Measurements from ENCODE around the gene LCK.

Gene LCK

GRCh38 chr1:32205401-32206370 is 45.4 kb upstream of the LCK start, which contains the start of gene IQCC (continued):
- peak; percentile 89 for TF ChIP-seq ATF2 (tag by site-specific recombination; IDR thresholded peaks at IDR 0.05; ENCODE audit: low read depth)
- TF ChIP-seq SCRT1 (tag by site-specific recombination; IDR thresholded peaks at IDR 0.05; ENCODE audit: borderline replicate concordance) = no peak
- no peak for TF ChIP-seq ZNF623 (tag by site-specific recombination; IDR thresholded peaks at IDR 0.05)
- peak; percentile 95 for TF ChIP-seq CTCF (tag by site-specific recombination; IDR thresholded peaks at IDR 0.05)
- TF ChIP-seq ZFP69B (tag by site-specific recombination; IDR thresholded peaks at IDR 0.05) = peak; percentile 73
- TF ChIP-seq ZNF791 (tag by site-specific recombination; IDR thresholded peaks at IDR 0.05) = no peak
- TF ChIP-seq GLI4 (tag by site-specific recombination; IDR thresholded peaks at IDR 0.05) = no peak
- TF ChIP-seq, protein P1, sequence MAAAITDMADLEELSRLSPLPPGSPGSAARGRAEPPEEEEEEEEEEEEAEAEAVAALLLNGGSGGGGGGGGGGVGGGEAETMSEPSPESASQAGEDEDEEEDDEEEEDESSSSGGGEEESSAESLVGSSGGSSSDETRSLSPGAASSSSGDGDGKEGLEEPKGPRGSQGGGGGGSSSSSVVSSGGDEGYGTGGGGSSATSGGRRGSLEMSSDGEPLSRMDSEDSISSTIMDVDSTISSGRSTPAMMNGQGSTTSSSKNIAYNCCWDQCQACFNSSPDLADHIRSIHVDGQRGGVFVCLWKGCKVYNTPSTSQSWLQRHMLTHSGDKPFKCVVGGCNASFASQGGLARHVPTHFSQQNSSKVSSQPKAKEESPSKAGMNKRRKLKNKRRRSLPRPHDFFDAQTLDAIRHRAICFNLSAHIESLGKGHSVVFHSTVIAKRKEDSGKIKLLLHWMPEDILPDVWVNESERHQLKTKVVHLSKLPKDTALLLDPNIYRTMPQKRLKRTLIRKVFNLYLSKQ (tag by site-specific recombination; IDR thresholded peaks at IDR 0.05; ENCODE audit: borderline replicate concordance) = no peak
- no peak for TF ChIP-seq PRDM4 (tag by site-specific recombination; IDR thresholded peaks at IDR 0.05)
- no peak for TF ChIP-seq ZNF426 (tag by site-specific recombination; IDR thresholded peaks at IDR 0.05)
- TF ChIP-seq ZNF768 (tag by site-specific recombination; IDR thresholded peaks at IDR 0.05) = no peak
- TF ChIP-seq ZNF214 (tag by site-specific recombination; IDR thresholded peaks at IDR 0.05; ENCODE audit: borderline replicate concordance) = no peak
- no peak for TF ChIP-seq ZSCAN30 (tag by site-specific recombination; IDR thresholded peaks at IDR 0.05)
- no peak for TF ChIP-seq ZNF548 (tag by site-specific recombination; IDR thresholded peaks at IDR 0.05)
- no peak for TF ChIP-seq ZNF10 (tag by site-specific recombination; IDR thresholded peaks at IDR 0.05)
- TF ChIP-seq ZNF629 (tag by site-specific recombination; IDR thresholded peaks at IDR 0.05) = peak; percentile 88
- TF ChIP-seq, protein P2, sequence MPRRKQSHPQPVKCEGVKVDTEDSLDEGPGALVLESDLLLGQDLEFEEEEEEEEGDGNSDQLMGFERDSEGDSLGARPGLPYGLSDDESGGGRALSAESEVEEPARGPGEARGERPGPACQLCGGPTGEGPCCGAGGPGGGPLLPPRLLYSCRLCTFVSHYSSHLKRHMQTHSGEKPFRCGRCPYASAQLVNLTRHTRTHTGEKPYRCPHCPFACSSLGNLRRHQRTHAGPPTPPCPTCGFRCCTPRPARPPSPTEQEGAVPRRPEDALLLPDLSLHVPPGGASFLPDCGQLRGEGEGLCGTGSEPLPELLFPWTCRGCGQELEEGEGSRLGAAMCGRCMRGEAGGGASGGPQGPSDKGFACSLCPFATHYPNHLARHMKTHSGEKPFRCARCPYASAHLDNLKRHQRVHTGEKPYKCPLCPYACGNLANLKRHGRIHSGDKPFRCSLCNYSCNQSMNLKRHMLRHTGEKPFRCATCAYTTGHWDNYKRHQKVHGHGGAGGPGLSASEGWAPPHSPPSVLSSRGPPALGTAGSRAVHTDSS (tag by site-specific recombination; IDR thresholded peaks at IDR 0.05) = no peak
- TF ChIP-seq, protein P3, sequence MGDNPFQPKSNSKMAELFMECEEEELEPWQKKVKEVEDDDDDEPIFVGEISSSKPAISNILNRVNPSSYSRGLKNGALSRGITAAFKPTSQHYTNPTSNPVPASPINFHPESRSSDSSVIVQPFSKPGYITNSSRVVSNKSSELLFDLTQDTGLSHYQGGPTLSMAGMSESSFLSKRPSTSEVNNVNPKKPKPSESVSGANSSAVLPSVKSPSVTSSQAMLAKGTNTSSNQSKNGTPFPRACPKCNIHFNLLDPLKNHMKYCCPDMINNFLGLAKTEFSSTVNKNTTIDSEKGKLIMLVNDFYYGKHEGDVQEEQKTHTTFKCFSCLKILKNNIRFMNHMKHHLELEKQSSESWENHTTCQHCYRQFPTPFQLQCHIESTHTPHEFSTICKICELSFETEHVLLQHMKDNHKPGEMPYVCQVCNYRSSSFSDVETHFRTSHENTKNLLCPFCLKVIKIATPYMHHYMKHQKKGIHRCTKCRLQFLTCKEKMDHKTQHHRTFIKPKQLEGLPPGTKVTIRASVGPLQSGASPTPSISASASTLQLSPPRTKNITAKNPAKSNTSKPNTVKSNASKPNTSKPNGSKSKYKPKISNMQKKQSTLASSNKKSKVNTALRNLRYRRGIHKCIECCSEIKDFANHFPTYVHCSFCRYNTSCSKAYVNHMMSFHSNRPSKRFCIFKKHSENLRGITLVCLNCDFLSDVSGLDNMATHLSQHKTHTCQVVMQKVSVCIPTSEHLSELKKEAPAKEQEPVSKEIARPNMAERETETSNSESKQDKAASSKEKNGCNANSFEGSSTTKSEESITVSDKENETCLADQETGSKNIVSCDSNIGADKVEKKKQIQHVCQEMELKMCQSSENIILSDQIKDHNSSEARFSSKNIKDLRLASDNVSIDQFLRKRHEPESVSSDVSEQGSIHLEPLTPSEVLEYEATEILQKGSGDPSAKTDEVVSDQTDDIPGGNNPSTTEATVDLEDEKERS (tag by site-specific recombination; IDR thresholded peaks at IDR 0.05) = no peak
- no peak for TF ChIP-seq ZNF132 (tag by site-specific recombination; IDR thresholded peaks at IDR 0.05; ENCODE audit: borderline replicate concordance)
- TF ChIP-seq, protein P4, sequence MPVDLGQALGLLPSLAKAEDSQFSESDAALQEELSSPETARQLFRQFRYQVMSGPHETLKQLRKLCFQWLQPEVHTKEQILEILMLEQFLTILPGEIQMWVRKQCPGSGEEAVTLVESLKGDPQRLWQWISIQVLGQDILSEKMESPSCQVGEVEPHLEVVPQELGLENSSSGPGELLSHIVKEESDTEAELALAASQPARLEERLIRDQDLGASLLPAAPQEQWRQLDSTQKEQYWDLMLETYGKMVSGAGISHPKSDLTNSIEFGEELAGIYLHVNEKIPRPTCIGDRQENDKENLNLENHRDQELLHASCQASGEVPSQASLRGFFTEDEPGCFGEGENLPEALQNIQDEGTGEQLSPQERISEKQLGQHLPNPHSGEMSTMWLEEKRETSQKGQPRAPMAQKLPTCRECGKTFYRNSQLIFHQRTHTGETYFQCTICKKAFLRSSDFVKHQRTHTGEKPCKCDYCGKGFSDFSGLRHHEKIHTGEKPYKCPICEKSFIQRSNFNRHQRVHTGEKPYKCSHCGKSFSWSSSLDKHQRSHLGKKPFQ (tag by site-specific recombination; IDR thresholded peaks at IDR 0.05) = 0 out of 2 replicates have a peak, but pooled peaks have one; percentile 16
- no peak for TF ChIP-seq ZNF544 (tag by site-specific recombination; IDR thresholded peaks at IDR 0.05)
- TF ChIP-seq ZNF501 (tag by site-specific recombination; IDR thresholded peaks at IDR 0.05) = peak; percentile 76
- TF ChIP-seq ZBTB21 (tag by site-specific recombination; IDR thresholded peaks at IDR 0.05) = peak; percentile 51
- TF ChIP-seq SP7 (tag by site-specific recombination; IDR thresholded peaks at IDR 0.05) = peak; percentile 74
- TF ChIP-seq MZF1 (tag by site-specific recombination; IDR thresholded peaks at IDR 0.05; ENCODE audit: borderline replicate concordance) = no peak
